AG09309 (cell line): Measurements from ENCODE around the gene PLA2G10.

Experiments
- DNase-seq: peaks from one replicate; pipeline ENCODE4 v3.0.0-alpha.2; 2010; ENCODE audit warnings: low read depth
- H3K4me3 ChIP-seq: 2 replicates; pipeline ENCODE4 v1.5.1; 2011; ENCODE audit warnings: mild to moderate bottlenecking, low read depth, low read length, moderate library complexity; ENCODE audit not compliant: control insufficient read depth
- CTCF ChIP-seq: IDR thresholded peaks from 2 replicates; pipeline ENCODE4 v1.5.1; 2011; ENCODE audit warnings: mild to moderate bottlenecking, low read depth, low read length, inconsistent platforms; ENCODE audit not compliant: insufficient read depth, control insufficient read depth; ENCODE audit errors: missing control alignments

The PLA2G10 gene

GRCh38 chr16:14678748-14679497 is 15.2 kb downstream of the PLA2G10 start:
- DNase-seq = no peak
- no peak for TF ChIP-seq CTCF
- H3K4me3 ChIP-seq = no peak overlapping the region

- no peak for DNase-seq
- TF ChIP-seq CTCF = no peak
- H3K4me3 ChIP-seq = no peak overlapping the region
Measured at GRCh38 chr16:14677627-14678026, 16.5 kb downstream of the PLA2G10 start.

GRCh38 chr16:14676633-14677032 is 17.5 kb downstream of the PLA2G10 start:
- TF ChIP-seq CTCF = no peak
- no peak overlapping the region for H3K4me3 ChIP-seq
- DNase-seq = no peak

GRCh38 chr16:14672403-14672971 is 21.6 kb downstream of the PLA2G10 start:
- DNase-seq = no peak
- no peak overlapping the region for H3K4me3 ChIP-seq
- no peak for TF ChIP-seq CTCF

GRCh38 chr16:14669776-14670175 is 24.3 kb downstream of the PLA2G10 start:
- no peak for TF ChIP-seq CTCF
- no peak overlapping the region for H3K4me3 ChIP-seq
- DNase-seq = no peak

GRCh38 chr16:14668556-14669223 is 25.4 kb downstream of the PLA2G10 start:
- H3K4me3 ChIP-seq = no peak overlapping the region
- no peak for DNase-seq
- no peak for TF ChIP-seq CTCF
